Measurements from ENCODE around the gene MC4R. TPM values are rescaled to one million over a fixed set of nuclear protein-coding genes. Genes with fewer than 3 reads are reported as not detected.

The MC4R gene
- total RNA-seq, 1 experiment from 2014 or later = not detected

- TF ChIP-seq ATF3 (CRISPR knock-in tag; conservative IDR thresholded peaks at IDR 0.05) (no peak), NFE2L1 (CRISPR knock-in tag; IDR thresholded peaks at IDR 0.05) (no peak), ZMAT4 (CRISPR knock-in tag; IDR thresholded peaks at IDR 0.05) (no peak), FOXJ3 (CRISPR knock-in tag; IDR thresholded peaks at IDR 0.05; ENCODE audit: borderline replicate concordance) (no peak)
Measured at GRCh38 chr18:60331890-60332289, 40.7 kb downstream of the MC4R start (continued).

GRCh38 chr18:60329131-60329530, 43.4 kb downstream of the MC4R start:
- TF ChIP-seq ZNF512 (CRISPR knock-in tag; IDR thresholded peaks at IDR 0.05; ENCODE audit: borderline replicate concordance) (no peak), E2F5 (CRISPR knock-in tag; IDR thresholded peaks at IDR 0.05) (no peak), ZNF138 (CRISPR knock-in tag; conservative IDR thresholded peaks at IDR 0.05) (no peak), CDX4 (CRISPR knock-in tag; IDR thresholded peaks at IDR 0.05; ENCODE audit: borderline replicate concordance) (no peak), ZNF263 (CRISPR knock-in tag; IDR thresholded peaks at IDR 0.05; ENCODE audit: low read depth) (no peak), FOXJ3 (CRISPR knock-in tag; IDR thresholded peaks at IDR 0.05; ENCODE audit: borderline replicate concordance) (no peak), FOXP4 (CRISPR knock-in tag; IDR thresholded peaks at IDR 0.05) (no peak), ZNF416 (CRISPR knock-in tag; IDR thresholded peaks at IDR 0.05) (no peak), ZNF219 (CRISPR knock-in tag; IDR thresholded peaks at IDR 0.05; ENCODE audit: borderline replicate concordance) (no peak)
- Mint-ChIP-seq H3K36me3 (peaks cover 7% of the 10 kb centered on the region), H3K27ac (no peak overlapping the region), H3K4me3 (no peak overlapping the region), H3K9me3 (peaks cover 17% of the 10 kb centered on the region), H3K27me3 (ENCODE audit: low read depth) (no peaks in the 10 kb centered on the region), H3K4me1 (peaks cover 3% of the 10 kb centered on the region; the same call in 1 of the 2 replicates)
- ChIA-PET CTCF (interaction anchor here (1.2 kb wide), 1 partner anchor 85 kb away, joined by 3 read pairs; no protein-coding TSS in a partner anchor), POLR2A (no interaction called here)
- DNase-seq (ENCODE audit: low spot score) (no peak), ATAC-seq (no peak)

- ATAC-seq = no peak
- Mint-ChIP-seq H3K9me3 (peaks cover 21% of the 10 kb centered on the region), H3K4me3 (no peak overlapping the region), H3K27ac (no peak overlapping the region), H3K36me3 (peaks cover 7% of the 10 kb centered on the region), H3K27me3 (ENCODE audit: low read depth) (no peaks in the 10 kb centered on the region), H3K4me1 (peaks cover 2% of the 10 kb centered on the region; the same call in 1 of the 2 replicates)
- ChIA-PET POLR2A (no interaction called here), CTCF (no interaction called here)
- no peak for DNase-seq (ENCODE audit: low spot score)
- no peak for TF ChIP-seq ZNF317 (CRISPR knock-in tag; IDR thresholded peaks at IDR 0.05; ENCODE audit: borderline replicate concordance, low read depth)
- no peak for TF ChIP-seq PREB (CRISPR knock-in tag; IDR thresholded peaks at IDR 0.05; ENCODE audit: borderline replicate concordance)
- no peak for TF ChIP-seq OVOL2 (CRISPR knock-in tag; IDR thresholded peaks at IDR 0.05; ENCODE audit: borderline replicate concordance)
- TF ChIP-seq ATF1 (CRISPR knock-in tag; IDR thresholded peaks at IDR 0.05) = no peak
- no peak for TF ChIP-seq MYBL2 (CRISPR knock-in tag; IDR thresholded peaks at IDR 0.05)
- TF ChIP-seq CREB1 (CRISPR knock-in tag; IDR thresholded peaks at IDR 0.05) = no peak
- no peak for TF ChIP-seq ZNF512 (CRISPR knock-in tag; IDR thresholded peaks at IDR 0.05; ENCODE audit: borderline replicate concordance)
- no peak for TF ChIP-seq FOXP1 (CRISPR knock-in tag; IDR thresholded peaks at IDR 0.05; ENCODE audit: borderline replicate concordance)
- TF ChIP-seq TEAD1 (CRISPR knock-in tag; IDR thresholded peaks at IDR 0.05) = no peak
- no peak for TF ChIP-seq ZNF416 (CRISPR knock-in tag; IDR thresholded peaks at IDR 0.05)
- TF ChIP-seq GTF2I (CRISPR knock-in tag; conservative IDR thresholded peaks at IDR 0.05) = no peak
- no peak for TF ChIP-seq USF1 (CRISPR knock-in tag; IDR thresholded peaks at IDR 0.05)
Measured at GRCh38 chr18:60327880-60328279, 44.7 kb downstream of the MC4R start.

Data from WTC11 (cell line).